Measurements from ENCODE around the gene TLE1.

GRCh38 chr9:81621118-81621517 lies 68.2 kb downstream of the TLE1 start:
- no peak for TF ChIP-seq POLR2A (IDR thresholded peaks at IDR 0.05)
- no peak for TF ChIP-seq CTCF (IDR thresholded peaks at IDR 0.05)

All from gastroesophageal sphincter (tissue), 3 donors.